HepG2 (cell line): Measurements from ENCODE around the gene PSMD9. TPM values are rescaled to one million over a fixed set of nuclear protein-coding genes. Genes with fewer than 3 reads are reported as not detected.

ENCODE experiments used
- ATAC-seq: fragments of 200-7000 bp; cut with Tn5 transposase; 3 replicates; pipeline ENCODE4 v1.9.1; 2020; ENCODE audit warnings: mild to moderate bottlenecking, moderate library complexity
- BruUV-seq: library from RNA; stranded (reverse); fragments of 400-500 nt; replicated peaks from 2 replicates; lab custom pipeline; 2021; lab: Mats Ljungman, UMichigan
- CTCF ChIA-PET: fragments of 300-600 bp; formaldehyde crosslinking; extraction: SDS; loops from one replicate; lab custom pipeline; 2021; ENCODE audit warnings: low total read pairs, inconsistent platforms, low intra/inter-chr PET ratio; lab: Yijun Ruan, JAX
- POLR2A ChIA-PET: fragments of 350-600 bp; sonication (Branson Sonifier 250); formaldehyde crosslinking; loops from one replicate; lab custom pipeline; 2020; ENCODE audit warnings: antibody characterized with exemption, inconsistent platforms; lab: Yijun Ruan, JAX
- DNase-seq: peaks from one replicate; pipeline ENCODE4 v3.0.0-alpha.2; 2015; ENCODE audit warnings: low spot score
- FAIRE-seq: peaks from 3 replicates; lab custom pipeline; 2011; peaks lifted over from hg19 to GRCh38; lab: Jason Lieb, UNC
- H2AFZ ChIP-seq: one replicate; pipeline ENCODE4 v1.6.1; 2011; ENCODE audit warnings: low read length, inconsistent platforms
- H3K27ac ChIP-seq: fragments of 300-600 bp; 3 replicates; pipeline ENCODE4 v1.8.0; 2011; ENCODE audit warnings: mixed run types, mild to moderate bottlenecking, mixed read lengths, low read length, inconsistent platforms; ENCODE audit not compliant: insufficient read depth; ENCODE audit errors: extremely low read length
- H3K27me3 ChIP-seq, 2 experiments: fragments of 200-600 bp in 1 of 2; 2 replicates in 1 of 2; 3 replicates in 1 of 2; pipeline versions ENCODE4 v1.6.0 to v1.8.0; 2011; ENCODE audit warnings: low read length in 2 of 2, mild to moderate bottlenecking in 2 of 2, moderate library complexity in 2 of 2, inconsistent platforms in 1 of 2; ENCODE audit not compliant: insufficient read depth in 2 of 2, control insufficient read depth in 1 of 2
- H3K36me3 ChIP-seq, 2 experiments: fragments of 200-600 bp in 1 of 2; replicated peaks in 1 of 2; 2 replicates in 1 of 2; 3 replicates in 1 of 2; pipeline versions ENCODE4 v1.5.1 to v1.8.0; 2011; ENCODE audit warnings: low read length in 2 of 2, inconsistent platforms in 1 of 2; ENCODE audit not compliant: insufficient read depth in 2 of 2, control insufficient read depth in 1 of 2
- H3K4me1 ChIP-seq: 2 replicates; pipeline ENCODE4 v1.5.1; 2012; ENCODE audit warnings: low read length, inconsistent platforms; ENCODE audit not compliant: insufficient read depth
- H3K4me2 ChIP-seq: 2 replicates; pipeline ENCODE4 v1.6.0; 2011; ENCODE audit warnings: low read depth, low read length, inconsistent platforms
- H3K4me3 ChIP-seq, 3 experiments: fragments of 200-600 bp in 1 of 3; sonication (generic), shearing (Covaris generic) in 1 of 3; replicated peaks in 1 of 3; 2 replicates each; pipeline ENCODE4 v1.5.1; 2011 to 2016; ENCODE audit warnings: low read length in 3 of 3, inconsistent platforms in 2 of 3, low read depth in 2 of 3, mild to moderate bottlenecking in 2 of 3, control low read depth in 1 of 3, mixed read lengths in 1 of 3; ENCODE audit not compliant: insufficient read depth in 1 of 3
- H3K79me2 ChIP-seq: one replicate; pipeline ENCODE4 v1.6.1; 2011; ENCODE audit warnings: low read length, inconsistent platforms; ENCODE audit not compliant: insufficient read depth
- H3K9ac ChIP-seq: 2 replicates; pipeline ENCODE4 v1.6.0; 2011; ENCODE audit warnings: mild to moderate bottlenecking, low read depth, low read length, inconsistent platforms; ENCODE audit not compliant: insufficient read depth
- H3K9me3 ChIP-seq: 2 replicates; pipeline ENCODE4 v1.5.1; 2012; ENCODE audit warnings: mild to moderate bottlenecking, low read length
- H4K20me1 ChIP-seq: 2 replicates; pipeline ENCODE4 v1.6.0; 2011; ENCODE audit warnings: inconsistent platforms, mild to moderate bottlenecking, low read length, moderate library complexity; ENCODE audit not compliant: insufficient read depth
- CEBPG ChIP-seq: IDR thresholded peaks from 2 replicates; pipeline ENCODE4 v1.6.1; 2016
- GMEB2 ChIP-seq: IDR thresholded peaks from 2 replicates; pipeline ENCODE4 v1.6.1; 2016; ENCODE audit warnings: missing biosample characterization, missing genetic modification reagents, low read depth
- RBFOX2 ChIP-seq: fragments of 200-400 bp; formaldehyde crosslinking; IDR thresholded peaks from 2 replicates; pipeline ENCODE4 v1.6.1; 2017; ENCODE audit warnings: low read depth, mild to moderate bottlenecking, low read length
- SMAD1 ChIP-seq: sonication (generic); formaldehyde crosslinking; IDR thresholded peaks from 2 replicates; pipeline ENCODE4 v1.4.0; 2020; ENCODE audit warnings: missing genetic modification reagents, low read depth, mild to moderate bottlenecking, borderline replicate concordance
- SOX13 ChIP-seq, 3 experiments: fragments of 450-650 bp in 1 of 3; sonication (generic) in 1 of 3; formaldehyde crosslinking in 1 of 3; IDR thresholded peaks in 2 of 3; conservative IDR thresholded peaks in 1 of 3; 2 replicates each; pipeline versions ENCODE4 v1.5.0 to v1.6.1; 2016 to 2020; ENCODE audit warnings: antibody characterized with exemption in 1 of 3, mild to moderate bottlenecking in 1 of 3, missing compliant biosample characterization in 1 of 3, missing genetic modification reagents in 1 of 3, moderate library complexity in 1 of 3
- ZBTB39 ChIP-seq: sonication (generic); formaldehyde crosslinking; IDR thresholded peaks from 2 replicates; pipeline ENCODE4 v1.5.0; 2020; ENCODE audit warnings: missing genetic modification reagents
- ZNF30 ChIP-seq: sonication (generic); formaldehyde crosslinking; IDR thresholded peaks from 2 replicates; pipeline ENCODE4 v1.5.0; 2020; ENCODE audit warnings: mild to moderate bottlenecking, missing genetic modification reagents
- WGBS: methylation state at CpG from one replicate; pipeline ENCODE4 v1.1.6; 2017; ENCODE audit warnings: low lambda C conversion rate; 5-methylcytosine and 5-hydroxymethylcytosine counted together
- in situ Hi-C: cut with HindIII; loops from 2 replicates; pipeline ENCODE4 v1.10.0; 2017; ENCODE audit warnings: low pct_unique_long_range_greater_than_20kb; ENCODE audit not compliant: extremely low pct_ligation_motif_present
- intact Hi-C: fragments of 100-400 bp; cut with micrococcal nuclease; formaldehyde crosslinking; loops from one replicate; pipeline ENCODE4 v1.10.0; 2022; ENCODE audit not compliant: unreplicated experiment
- polyA plus RNA-seq, 8 experiments: library from polyadenylated mRNA; depleted of rRNA in 3 of 8; stranded (reverse) in 7 of 8; unstranded in 1 of 8; fragments of >200 nt; fragmentation: Illumina TruSeq in 4 of 8; extraction: Trizol in 4 of 8; gene quantifications; 2 replicates each; pipeline versions ENCODE4 v1.2.1 to v1.2.3, GENCODE V29; 2011 to 2016; ENCODE audit warnings: low read depth in 4 of 8, missing spikeins in 1 of 8, mixed read lengths in 1 of 8; ENCODE audit not compliant: insufficient read depth in 1 of 8
- total RNA-seq, 5 experiments: library from RNA; depleted of rRNA; stranded (reverse); fragments of >200 nt; fragmentation: Illumina TruSeq; extraction: Trizol; gene quantifications; 2 replicates each; pipeline ENCODE4 v1.2.3, GENCODE V29; 2016; ENCODE audit warnings: low read depth in 1 of 5

The PSMD9 gene
- total and polyA plus RNA-seq, 2 of the 13 experiments (the other 11 are each of a cell fraction or from before 2014, with no cell fraction given): 41.4 to 61.1 TPM

GRCh38 chr12:121960541-121960940 is 72.0 kb downstream of the PSMD9 start:
- H3K27me3 ChIP-seq: peaks cover 0 to 1% of the 10 kb centered on the region in 2 experiments; a peak in 2 of 5 replicates
- no peak overlapping the region for H3K27ac ChIP-seq
- CTCF ChIA-PET: no interaction called here
- no peaks in the 10 kb centered on the region for H3K36me3 ChIP-seq
- no peaks in the 10 kb centered on the region for H3K79me2 ChIP-seq
- no peak overlapping the region for H3K4me2 ChIP-seq
- WGBS: 80% methylated on average over 5 of the region's 7 CpGs
- TF ChIP-seq SMAD1 (no peak), GMEB2 (CRISPR knock-in tag) (no peak), SOX13 (IDR thresholded peaks at IDR 0.05) (no peak), SOX13 (CRISPR knock-in tag; conservative IDR thresholded peaks at IDR 0.05 in 1 of 2, IDR thresholded peaks at IDR 0.05 in 1 of 2) (no peak), RBFOX2 (no peak), ZBTB39 (CRISPR knock-in tag) (no peak), CEBPG (no peak), ZNF30 (CRISPR knock-in tag) (no peak)
- no peak for FAIRE-seq
- intact Hi-C loops (no loop called here), in situ Hi-C loops (no loop called here)
- H3K9me3 ChIP-seq: no peaks in the 10 kb centered on the region
- no peak overlapping the region for H3K4me3 ChIP-seq
- H4K20me1 ChIP-seq: no peaks in the 10 kb centered on the region
- H2AFZ ChIP-seq: no peak overlapping the region
- BruUV-seq: no TSS peak
- DNase-seq: no peak
- H3K4me1 ChIP-seq: peaks cover 16% of the 10 kb centered on the region; the same call in 1 of the 2 replicates
- no peak overlapping the region for H3K9ac ChIP-seq
- ATAC-seq: no peak
- POLR2A ChIA-PET: no interaction called here
